Hepatocyte (in vitro differentiated cells): ENCODE results near the gene SEC23B. TPM values are rescaled to one million over a fixed set of nuclear protein-coding genes. Genes with fewer than 3 reads are reported as not detected.

Experiments
- DNase-seq: peaks from one replicate; pipeline ENCODE4 v3.0.0-alpha.2; 2016; ENCODE audit warnings: low spot score
- H2AFZ ChIP-seq: fragments of 200-600 bp; sonication (generic); 2 replicates; pipeline ENCODE4 v1.6.0; 2016; ENCODE audit warnings: antibody characterized with exemption, mild to moderate bottlenecking
- H3K27ac ChIP-seq: fragments of 200-600 bp; sonication (generic); 2 replicates; pipeline ENCODE4 v1.5.1; 2016; ENCODE audit warnings: mild to moderate bottlenecking
- H3K27me3 ChIP-seq: fragments of 200-600 bp; sonication (generic); 2 replicates; pipeline ENCODE4 v1.6.1; 2016
- H3K36me3 ChIP-seq: fragments of 200-600 bp; sonication (generic); replicated peaks from 2 replicates; pipeline ENCODE4 v1.5.1; 2016; ENCODE audit warnings: low read depth; ENCODE audit not compliant: insufficient read depth
- H3K4me1 ChIP-seq: fragments of 200-600 bp; sonication (generic); 2 replicates; pipeline ENCODE4 v1.5.1; 2016; ENCODE audit warnings: mild to moderate bottlenecking, moderate library complexity; ENCODE audit not compliant: insufficient read depth
- H3K4me2 ChIP-seq: fragments of 200-600 bp; sonication (generic); 2 replicates; pipeline ENCODE4 v1.6.0; 2016
- H3K4me3 ChIP-seq: fragments of 200-600 bp; sonication (generic); 2 replicates; pipeline ENCODE4 v1.5.1; 2016; ENCODE audit warnings: mild to moderate bottlenecking
- H3K79me2 ChIP-seq: fragments of 200-600 bp; sonication (generic); 2 replicates; pipeline ENCODE4 v1.6.0; 2017; ENCODE audit warnings: mild to moderate bottlenecking
- H3K9me2 ChIP-seq: fragments of 200-600 bp; sonication (generic); replicated peaks from 2 replicates; pipeline ENCODE4 v1.6.0; 2017; ENCODE audit warnings: mild to moderate bottlenecking; ENCODE audit not compliant: insufficient read depth
- H3K9me3 ChIP-seq: fragments of 200-600 bp; sonication (generic); 2 replicates; pipeline ENCODE4 v1.5.1; 2016; ENCODE audit warnings: low read depth, mild to moderate bottlenecking
- H4K20me1 ChIP-seq: fragments of 200-600 bp; sonication (generic); 2 replicates; pipeline ENCODE4 v1.6.0; 2016; ENCODE audit warnings: mild to moderate bottlenecking; ENCODE audit not compliant: insufficient read depth, poor library complexity, severe bottlenecking
- EZH2 ChIP-seq: fragments of 200-600 bp; sonication (generic); IDR thresholded peaks from 2 replicates; pipeline ENCODE4 v1.6.1; 2016; ENCODE audit warnings: antibody characterized with exemption, mild to moderate bottlenecking, borderline replicate concordance
- EZH2phosphoT487 ChIP-seq: fragments of 200-600 bp; sonication (generic); IDR thresholded peaks from one replicate; pipeline ENCODE4 v1.6.1; 2018; ENCODE audit warnings: antibody characterized with exemption, mild to moderate bottlenecking, low read depth, moderate library complexity; ENCODE audit not compliant: unreplicated experiment, severe bottlenecking
- WGBS: methylation state at CpG from one replicate; pipeline ENCODE4 v1.1.6; 2016; ENCODE audit warnings: low lambda C conversion rate; ENCODE audit errors: missing lambda C conversion rate; 5-methylcytosine and 5-hydroxymethylcytosine counted together
- microRNA counts: library from miRNA; unstranded; fragments of <30 nt; microRNA quantifications from one replicate; lab custom pipeline; 2017
- microRNA-seq: library from miRNA; unstranded; fragments of <30 nt; microRNA quantifications from one replicate; pipeline ENCODE4, GENCODE V29; 2017
- polyA plus RNA-seq: library from polyadenylated mRNA; unstranded; fragments of >200 nt; fragmentation: Nextera tagmentation; extraction: Ambion mirVana; gene quantifications from 2 replicates; pipeline ENCODE4 v1.2.1, GENCODE V29; 2016
- small RNA-seq: library from RNA; depleted of rRNA; stranded (forward); fragments of <200 nt; gene quantifications from one replicate; pipeline ENCODE3, GENCODE V24; 2014
- total RNA-seq: library from RNA; depleted of rRNA; stranded (reverse); fragments of >200 nt; gene quantifications from 2 replicates; pipeline ENCODE4 v1.2.3, GENCODE V29; 2014
- TF ChIP-seq, protein P1 (sequence below): fragments of 200-600 bp; sonication (generic); IDR thresholded peaks from 2 replicates; pipeline ENCODE4 v1.5.1; 2016; ENCODE audit warnings: antibody characterized with exemption, mild to moderate bottlenecking; ENCODE audit not compliant: poor library complexity

Gene SEC23B
- total and polyA plus RNA-seq, 2 experiments from 2014 or later = 49.9 to 50.4 TPM

DNA sequence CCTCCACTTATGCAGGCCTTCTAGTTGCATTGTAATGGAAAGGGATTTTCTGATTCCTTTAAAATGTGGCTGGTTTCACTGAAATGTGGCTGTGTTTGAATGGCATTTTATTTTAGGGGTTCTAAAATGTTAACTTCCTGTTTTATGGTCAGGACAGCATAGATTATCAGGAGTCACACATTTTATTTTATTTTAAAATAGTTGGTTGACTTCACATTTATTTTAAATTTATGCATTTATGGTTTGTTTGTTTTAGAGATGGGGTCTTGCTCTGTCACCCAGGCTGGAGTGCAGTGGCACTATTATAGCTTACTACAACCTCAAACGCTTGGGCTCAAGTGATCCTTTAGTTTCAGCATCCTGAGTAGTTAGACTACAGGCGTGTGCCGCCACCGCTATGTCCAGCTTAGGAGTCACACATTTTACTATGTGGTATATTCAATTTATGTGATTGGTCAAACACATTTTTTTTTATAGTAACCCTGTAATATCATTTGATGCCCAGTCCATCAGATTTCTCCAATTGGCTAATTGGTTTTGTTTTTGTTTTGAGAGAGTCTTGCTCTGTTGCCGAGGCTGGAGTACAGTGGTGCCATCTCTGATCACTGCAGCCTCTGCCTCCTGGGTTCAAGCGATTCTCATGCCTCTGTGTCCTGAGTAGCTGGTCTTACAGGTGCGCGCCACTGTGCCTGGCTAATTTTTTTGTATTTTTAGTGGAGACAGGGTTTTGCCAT is 82.4 kb downstream of the SEC23B start:
- Histone ChIP-seq H3K27ac (no peak overlapping the region), H3K27me3 (no peaks in the 10 kb centered on the region), H4K20me1 (no peaks in the 10 kb centered on the region), H3K4me2 (no peak overlapping the region), H3K4me1 (peaks cover 5% of the 10 kb centered on the region), H3K9me2 (no peaks in the 10 kb centered on the region), H3K36me3 (no peaks in the 10 kb centered on the region), H3K9me3 (no peaks in the 10 kb centered on the region), H3K79me2 (peaks cover 9% of the 10 kb centered on the region), H2AFZ (no peak overlapping the region), H3K4me3 (no peak overlapping the region)
- TF ChIP-seq, protein P1, sequence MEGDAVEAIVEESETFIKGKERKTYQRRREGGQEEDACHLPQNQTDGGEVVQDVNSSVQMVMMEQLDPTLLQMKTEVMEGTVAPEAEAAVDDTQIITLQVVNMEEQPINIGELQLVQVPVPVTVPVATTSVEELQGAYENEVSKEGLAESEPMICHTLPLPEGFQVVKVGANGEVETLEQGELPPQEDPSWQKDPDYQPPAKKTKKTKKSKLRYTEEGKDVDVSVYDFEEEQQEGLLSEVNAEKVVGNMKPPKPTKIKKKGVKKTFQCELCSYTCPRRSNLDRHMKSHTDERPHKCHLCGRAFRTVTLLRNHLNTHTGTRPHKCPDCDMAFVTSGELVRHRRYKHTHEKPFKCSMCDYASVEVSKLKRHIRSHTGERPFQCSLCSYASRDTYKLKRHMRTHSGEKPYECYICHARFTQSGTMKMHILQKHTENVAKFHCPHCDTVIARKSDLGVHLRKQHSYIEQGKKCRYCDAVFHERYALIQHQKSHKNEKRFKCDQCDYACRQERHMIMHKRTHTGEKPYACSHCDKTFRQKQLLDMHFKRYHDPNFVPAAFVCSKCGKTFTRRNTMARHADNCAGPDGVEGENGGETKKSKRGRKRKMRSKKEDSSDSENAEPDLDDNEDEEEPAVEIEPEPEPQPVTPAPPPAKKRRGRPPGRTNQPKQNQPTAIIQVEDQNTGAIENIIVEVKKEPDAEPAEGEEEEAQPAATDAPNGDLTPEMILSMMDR = no peak
- no peak for TF ChIP-seq EZH2
- TF ChIP-seq EZH2phosphoT487 = no peak
- DNase-seq = no peak
- WGBS = 87% methylated on average over 8 of the region's 8 CpGs

DNA sequence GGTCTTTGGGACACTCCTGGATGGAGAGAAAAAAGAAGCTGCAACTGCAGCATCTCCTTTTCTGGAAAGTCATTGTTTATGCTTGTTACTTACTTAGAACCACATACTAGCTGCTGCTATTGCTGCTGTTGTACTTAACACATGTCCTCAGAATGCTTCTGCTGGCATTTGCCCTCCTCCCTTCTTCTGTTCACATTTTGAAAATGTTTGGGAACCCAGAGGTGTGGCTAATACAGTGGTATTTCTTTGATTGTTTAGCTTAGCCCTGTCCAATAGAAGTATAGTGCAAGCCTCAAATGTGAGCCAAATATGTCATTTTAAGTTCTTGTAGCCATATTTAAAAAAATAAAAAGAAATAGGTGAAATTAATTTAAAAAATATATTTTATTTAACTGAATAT is 88.5 kb downstream of the SEC23B start:
- H4K20me1 ChIP-seq = no peaks in the 10 kb centered on the region
- peaks cover 6% of the 10 kb centered on the region for H3K79me2 ChIP-seq
- no peak for DNase-seq
- H3K27me3 ChIP-seq = no peaks in the 10 kb centered on the region
- H3K9me2 ChIP-seq = no peaks in the 10 kb centered on the region
- no peak overlapping the region for H3K4me3 ChIP-seq
- H3K4me2 ChIP-seq = no peak overlapping the region
- no peak overlapping the region for H3K27ac ChIP-seq
- no peaks in the 10 kb centered on the region for H3K9me3 ChIP-seq
- H3K36me3 ChIP-seq = no peaks in the 10 kb centered on the region
- TF ChIP-seq EZH2 (no peak), EZH2phosphoT487 (no peak)
- TF ChIP-seq, protein P1 = no peak
- H3K4me1 ChIP-seq = no peaks in the 10 kb centered on the region
- H2AFZ ChIP-seq = no peak overlapping the region

GRCh38 chr20:18609741-18610140 is 102.0 kb downstream of the SEC23B start:
- H3K79me2 ChIP-seq = no peaks in the 10 kb centered on the region
- H3K4me2 ChIP-seq = no peak overlapping the region
- no peak for DNase-seq
- H3K27ac ChIP-seq = no peak overlapping the region
- TF ChIP-seq EZH2 (no peak), EZH2phosphoT487 (no peak)
- TF ChIP-seq, protein P1 = no peak
- H3K4me3 ChIP-seq = no peak overlapping the region
- no peak overlapping the region for H2AFZ ChIP-seq
- no peaks in the 10 kb centered on the region for H4K20me1 ChIP-seq
- H3K9me3 ChIP-seq = no peaks in the 10 kb centered on the region
- H3K27me3 ChIP-seq = no peaks in the 10 kb centered on the region
- no peaks in the 10 kb centered on the region for H3K4me1 ChIP-seq
- no peaks in the 10 kb centered on the region for H3K36me3 ChIP-seq
- no peaks in the 10 kb centered on the region for H3K9me2 ChIP-seq

MicroRNA genes within 50 kb of the gene (microRNA counts, 767-probe panel; counts per million panel counts)
- not detected for microRNA hsa-miR-3192 (lab: Ali Mortazavi, UCI)

Small RNA genes within 50 kb of the gene (microRNA-seq; reads per million reads assigned to microRNA genes)
- gene MIR3192 = not detected

Small RNA genes within 50 kb of the gene (small RNA-seq; reads per million reads assigned to genes)
- gene MIR3192 (not detected), gene RN7SL638P (not detected), gene RNU6ATAC34P (not detected)

Other genes with a start within 250 kb of the SEC23B start
- gene ZNF133, start 219.4 kb upstream of the SEC23B start, total RNA-seq = 16.7 and 22.4 TPM in 2 replicates
- 10.8 and 10.9 TPM in 2 replicates for gene ZNF133, start 219.4 kb upstream of the SEC23B start, polyA plus RNA-seq
- 1.1 and 1.8 TPM in 2 replicates for gene DZANK1, start 40.9 kb upstream of the SEC23B start, total RNA-seq
- gene DZANK1, start 40.9 kb upstream of the SEC23B start, polyA plus RNA-seq = 2.0 and 2.2 TPM in 2 replicates
- 7.7 and 10.8 TPM in 2 replicates for gene POLR3F, start 40.5 kb upstream of the SEC23B start, total RNA-seq
- gene POLR3F, start 40.5 kb upstream of the SEC23B start, polyA plus RNA-seq = 4.0 and 9.1 TPM in 2 replicates
- 22.5 and 31.7 TPM in 2 replicates for gene RBBP9, start 10.7 kb upstream of the SEC23B start, total RNA-seq
- gene RBBP9, start 10.7 kb upstream of the SEC23B start, polyA plus RNA-seq = 6.6 and 8.0 TPM in 2 replicates
- 125 and 144 TPM in 2 replicates for gene SMIM26, start 59.5 kb downstream of the SEC23B start, total RNA-seq
- gene SMIM26, start 59.5 kb downstream of the SEC23B start, polyA plus RNA-seq = 131 and 132 TPM in 2 replicates
- gene DTD1, start 80.1 kb downstream of the SEC23B start, total RNA-seq = 33.2 and 40.1 TPM in 2 replicates
- gene DTD1, start 80.1 kb downstream of the SEC23B start, polyA plus RNA-seq = 30.1 and 32.9 TPM in 2 replicates